SK-N-MC (cell line): ENCODE measurements around the gene WNT6.

Experiments used
- DNase-seq: peaks from one replicate; pipeline ENCODE4 v3.0.0-alpha.2; 2011; ENCODE audit warnings: low read depth, low spot score
- H3K27ac ChIP-seq: fragments of 200-600 bp; sonication (generic); 2 replicates; pipeline ENCODE4 v1.5.1; 2016; ENCODE audit warnings: mixed run types
- H3K36me3 ChIP-seq: fragments of 200-600 bp; sonication (generic); 2 replicates; pipeline ENCODE4 v1.6.1; 2017; ENCODE audit warnings: antibody characterized with exemption, low read length, mixed read lengths; ENCODE audit not compliant: insufficient read depth
- H3K4me3 ChIP-seq: fragments of 200-600 bp; sonication (generic); 2 replicates; pipeline ENCODE4 v1.5.1; 2016
- H3K9ac ChIP-seq: fragments of 200-600 bp; sonication (generic); 2 replicates; pipeline ENCODE4 v1.8.0; 2017; ENCODE audit warnings: mixed run types, mixed read lengths; ENCODE audit not compliant: insufficient read length
- H3K9me3 ChIP-seq: fragments of 200-600 bp; sonication (generic); 2 replicates; pipeline ENCODE4 v1.6.1; 2017; ENCODE audit warnings: low read depth, mild to moderate bottlenecking, antibody characterized with exemption, low read length, moderate library complexity, mixed read lengths
- EZH2 ChIP-seq: fragments of 200-600 bp; sonication (generic); IDR thresholded peaks from one replicate; pipeline ENCODE4 v1.6.1; 2017; ENCODE audit warnings: antibody characterized with exemption
- FOXP2 ChIP-seq: optimal IDR thresholded peaks from 2 replicates; pipeline ENCODE3; 2011; ENCODE audit warnings: mild to moderate bottlenecking, moderate library complexity; ENCODE audit not compliant: insufficient read depth; ENCODE audit errors: extremely low read length, control extremely low read depth
- POLR2AphosphoS5 ChIP-seq: IDR thresholded peaks from 2 replicates; pipeline ENCODE4 v1.6.1; 2012; ENCODE audit warnings: mild to moderate bottlenecking, low read depth, low read length, borderline replicate concordance

Gene WNT6

DNA sequence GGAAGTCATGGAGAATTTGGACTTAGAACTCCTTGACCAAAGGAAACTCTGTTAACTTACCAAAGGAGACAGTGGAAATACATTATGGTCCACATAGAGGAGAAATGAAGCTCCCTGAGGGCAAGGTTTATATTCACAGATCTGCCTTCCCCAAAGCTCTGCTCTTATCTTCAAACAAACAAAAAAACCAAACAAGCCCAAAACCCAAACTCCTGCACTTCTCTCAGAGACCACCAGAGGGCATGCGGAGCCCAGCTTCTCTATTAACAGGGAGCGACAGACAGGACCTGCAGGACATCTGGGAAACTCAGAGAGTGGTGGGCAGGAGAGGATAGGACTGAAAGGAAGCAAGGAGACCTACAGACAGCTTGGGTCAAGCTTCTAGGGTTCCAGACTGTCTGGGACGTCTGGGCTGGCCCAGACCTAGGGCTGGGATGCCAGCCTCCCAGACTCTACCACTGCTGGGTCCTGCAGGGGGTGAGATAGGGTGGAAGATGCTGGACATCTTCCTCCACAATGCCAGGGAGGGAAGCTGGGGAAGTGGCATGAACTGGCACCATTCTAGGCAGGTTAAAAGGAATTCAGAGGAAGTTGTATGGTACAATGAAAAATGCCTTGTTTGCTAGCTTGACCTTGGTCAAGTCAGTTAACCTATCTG lies 17.1 kb downstream of the WNT6 start:
- TF ChIP-seq EZH2 (no peak), POLR2AphosphoS5 (no peak), FOXP2 (no peak)
- peak; percentile 72 for DNase-seq
- no peak overlapping the region for H3K27ac ChIP-seq

GRCh38 chr2:218877331-218877730 lies 17.7 kb downstream of the WNT6 start:
- Histone ChIP-seq H3K9me3 (no peaks in the 10 kb centered on the region), H3K4me3 (no peak overlapping the region), H3K9ac (no peak overlapping the region), H3K36me3 (no peaks in the 10 kb centered on the region), H3K27ac (0 out of 2 replicates have a peak overlapping the region, but pooled peaks have one; percentile 4)
- no peak for DNase-seq
- TF ChIP-seq POLR2AphosphoS5 (no peak), EZH2 (no peak), FOXP2 (no peak)

More for the DNA sequence above, 17.1 kb downstream of the WNT6 start:
- H3K4me3 ChIP-seq: no peak overlapping the region
- H3K9ac ChIP-seq: no peak overlapping the region
- no peaks in the 10 kb centered on the region for H3K9me3 ChIP-seq
- H3K36me3 ChIP-seq: no peaks in the 10 kb centered on the region

DNA sequence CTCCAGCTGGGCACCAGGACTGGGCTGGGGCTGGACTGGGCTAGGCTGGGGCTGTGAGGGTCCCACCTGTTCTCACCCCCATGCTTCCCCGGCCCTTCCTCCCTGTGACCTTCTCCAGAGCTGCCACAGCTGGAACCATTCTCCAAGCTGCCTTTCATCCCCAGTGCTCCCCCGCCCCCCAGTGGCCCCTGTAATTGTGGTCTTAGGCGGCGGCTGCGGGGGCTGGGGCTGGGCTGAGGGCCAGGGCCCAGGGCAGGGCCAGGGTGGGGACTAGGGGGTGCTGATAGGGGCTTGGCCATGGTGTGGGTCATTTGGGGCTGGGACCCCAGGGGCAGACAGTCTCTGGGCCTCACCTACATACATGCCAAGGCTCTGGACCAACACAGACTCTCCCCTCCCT lies 18.3 kb downstream of the WNT6 start:
- no peaks in the 10 kb centered on the region for H3K9me3 ChIP-seq
- no peaks in the 10 kb centered on the region for H3K36me3 ChIP-seq
- peak overlapping the region; percentile 54; the same call in 1 of the 2 replicates for H3K27ac ChIP-seq
- no peak overlapping the region for H3K4me3 ChIP-seq
- no peak for DNase-seq
- TF ChIP-seq EZH2 (no peak), POLR2AphosphoS5 (no peak), FOXP2 (no peak)
- H3K9ac ChIP-seq: no peak overlapping the region

DNA sequence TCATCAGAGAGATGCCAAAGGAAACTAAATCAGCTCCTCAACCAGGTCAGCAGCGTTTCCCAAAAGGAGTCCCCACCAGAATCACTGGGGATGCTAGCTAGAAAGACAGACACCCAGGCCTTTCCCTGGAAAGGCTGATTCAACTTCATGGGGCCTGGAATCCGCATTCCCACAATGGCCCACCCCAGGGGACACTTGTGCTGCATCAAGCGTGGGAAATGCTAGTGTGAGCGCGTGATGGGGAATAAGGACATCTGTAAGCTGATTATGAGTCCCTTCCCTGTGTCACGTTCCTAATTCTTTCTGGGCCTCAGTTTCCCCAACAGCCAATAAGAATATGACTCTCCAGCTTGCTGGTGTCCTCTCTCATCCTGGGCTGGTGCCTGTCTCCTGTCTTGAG lies 18.9 kb downstream of the WNT6 start:
- Histone ChIP-seq H3K36me3 (no peaks in the 10 kb centered on the region), H3K27ac (peak overlapping the region; percentile 54; the same call in 1 of the 2 replicates), H3K9ac (no peak overlapping the region), H3K4me3 (no peak overlapping the region), H3K9me3 (no peaks in the 10 kb centered on the region)
- no peak for DNase-seq
- no peak for TF ChIP-seq POLR2AphosphoS5
- no peak for TF ChIP-seq FOXP2
- no peak for TF ChIP-seq EZH2

GRCh38 chr2:218878926-218879761 lies 19.5 kb downstream of the WNT6 start:
- no peak for DNase-seq
- Histone ChIP-seq H3K36me3 (no peaks in the 10 kb centered on the region), H3K9ac (no peak overlapping the region), H3K4me3 (no peak overlapping the region), H3K27ac (peak overlapping the region; percentile 54; the same call in 1 of the 2 replicates), H3K9me3 (no peaks in the 10 kb centered on the region)
- TF ChIP-seq POLR2AphosphoS5: no peak
- TF ChIP-seq EZH2: no peak
- no peak for TF ChIP-seq FOXP2

DNA sequence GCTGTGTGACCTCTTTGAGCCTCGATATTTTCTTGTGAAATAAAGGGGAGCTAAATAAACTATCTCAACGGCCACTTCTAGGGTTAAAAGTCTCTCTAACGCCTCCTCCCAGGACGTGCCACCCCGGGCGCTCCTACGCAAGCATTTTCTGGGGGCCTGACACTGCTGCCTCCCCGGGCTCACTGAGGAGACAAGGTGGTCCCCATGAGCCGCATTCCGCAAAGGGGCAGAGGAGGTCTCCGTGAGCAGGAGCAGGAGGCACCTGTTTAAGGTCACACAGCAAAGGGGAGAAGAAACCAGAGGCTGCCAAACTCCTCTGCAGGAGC lies 20.1 kb downstream of the WNT6 start:
- DNase-seq: no peak
- Histone ChIP-seq H3K9ac (no peak overlapping the region), H3K4me3 (peak overlapping the region; percentile 78), H3K27ac (no peak overlapping the region), H3K9me3 (no peaks in the 10 kb centered on the region), H3K36me3 (no peaks in the 10 kb centered on the region)
- TF ChIP-seq EZH2 (no peak), POLR2AphosphoS5 (no peak), FOXP2 (no peak)

DNA sequence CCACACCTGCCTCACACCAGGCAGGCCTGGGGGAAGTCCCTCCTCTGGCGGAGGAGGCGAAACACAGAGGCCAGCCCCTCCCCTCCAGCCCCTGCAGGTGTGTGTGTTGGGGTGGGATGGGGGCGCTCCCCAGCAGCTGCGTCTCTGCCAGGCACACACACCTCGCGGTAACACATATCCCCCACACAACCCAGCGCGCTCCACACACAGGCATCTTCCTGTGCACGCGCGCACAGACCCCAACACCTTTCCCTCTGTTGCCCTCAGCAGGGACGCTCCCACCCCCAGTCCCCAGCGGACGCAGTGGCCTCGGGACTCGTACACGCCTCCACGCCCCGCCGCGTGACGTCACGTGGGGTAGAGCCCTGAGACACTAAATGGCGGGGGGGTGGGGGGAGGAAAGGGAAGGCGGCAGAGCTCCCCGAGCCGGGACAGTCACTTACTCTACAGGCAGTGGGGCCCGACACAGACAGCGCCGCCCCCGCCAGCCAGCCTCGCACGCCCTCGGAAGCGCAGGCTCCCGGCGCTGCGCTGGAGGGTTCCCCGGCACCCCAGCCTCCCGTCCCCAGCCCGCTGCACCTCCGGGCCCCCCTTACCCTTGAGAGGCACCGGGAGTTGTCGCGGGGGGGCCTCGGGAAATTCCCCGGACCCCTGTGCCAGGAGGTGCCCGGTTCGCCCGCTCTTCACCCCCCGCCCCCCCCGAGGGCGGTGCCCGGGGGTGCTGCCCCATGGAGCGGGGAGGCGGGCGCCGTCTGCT lies 20.7 kb downstream of the WNT6 start, which contains the start of gene WNT10A:
Gene WNT10A, plus strand, starts transcription at position 751 of the 757 bp plus-strand sequence. CDS start 144 bp downstream, outside the sequence.
- Histone ChIP-seq H3K4me3 (peak within 1 kb of the TSS; percentile 78), H3K36me3 (no peaks in the 10 kb centered on the region), H3K9ac (peak within 1 kb of the TSS; percentile 60), H3K9me3 (no peaks in the 10 kb centered on the region), H3K27ac (no peak within 1 kb of the TSS)
- TF ChIP-seq EZH2: no peak
- TF ChIP-seq POLR2AphosphoS5: no peak
- no peak for TF ChIP-seq FOXP2
- DNase-seq: no peak

GRCh38 chr2:218880859-218881594 lies 21.4 kb downstream of the WNT6 start:
- Histone ChIP-seq H3K27ac (no peak overlapping the region), H3K36me3 (no peaks in the 10 kb centered on the region), H3K4me3 (peak overlapping the region; percentile 78), H3K9me3 (no peaks in the 10 kb centered on the region), H3K9ac (peak overlapping the region; percentile 60)
- no peak for DNase-seq
- TF ChIP-seq EZH2 (no peak), FOXP2 (no peak), POLR2AphosphoS5 (no peak; the same call in 1 of the 2 replicates)
